Progenitor cell of endocrine pancreas (in vitro differentiated cells): ENCODE measurements around the gene BICC1. TPM values are rescaled to one million over a fixed set of nuclear protein-coding genes. Genes with fewer than 3 reads are reported as not detected.

Experiments used
- DNase-seq: peaks from one replicate; pipeline ENCODE4 v3.0.0; 2021; ENCODE audit warnings: low spot score; ENCODE audit not compliant: unreplicated experiment
- H3K27ac Mint-ChIP-seq: 2 replicates; pipeline ENCODE4 v1.8.0; 2021; ENCODE audit warnings: mild to moderate bottlenecking, moderate library complexity, mixed read lengths
- H3K27me3 Mint-ChIP-seq: 2 replicates; pipeline ENCODE4 v1.8.0; 2021; ENCODE audit warnings: mixed read lengths
- H3K36me3 Mint-ChIP-seq: 2 replicates; pipeline ENCODE4 v1.8.0; 2022; ENCODE audit warnings: mixed read lengths; ENCODE audit not compliant: insufficient read depth
- H3K4me1 Mint-ChIP-seq: 2 replicates; pipeline ENCODE4 v1.8.0; 2021; ENCODE audit warnings: low read depth, mixed read lengths
- H3K4me3 Mint-ChIP-seq: 2 replicates; pipeline ENCODE4 v1.8.0; 2021; ENCODE audit warnings: low read depth, mild to moderate bottlenecking, moderate library complexity, mixed read lengths
- H3K9me3 Mint-ChIP-seq: 2 replicates; pipeline ENCODE4 v1.8.0; 2021; ENCODE audit warnings: low read depth, mixed read lengths
- total RNA-seq: library from RNA; stranded (reverse); gene quantifications from 2 replicates; pipeline ENCODE4 v1.2.1, GENCODE V29; 2021
- TF ChIP-seq, protein P1 (sequence below): fragments of 200-600 bp; sonication (generic); IDR thresholded peaks from one replicate; pipeline ENCODE4 v1.5.0; 2021; ENCODE audit warnings: antibody characterized with exemption, mild to moderate bottlenecking; ENCODE audit not compliant: unreplicated experiment

Gene BICC1
- total RNA-seq, 1 donor from 2014 or later = 4.9 TPM

DNA sequence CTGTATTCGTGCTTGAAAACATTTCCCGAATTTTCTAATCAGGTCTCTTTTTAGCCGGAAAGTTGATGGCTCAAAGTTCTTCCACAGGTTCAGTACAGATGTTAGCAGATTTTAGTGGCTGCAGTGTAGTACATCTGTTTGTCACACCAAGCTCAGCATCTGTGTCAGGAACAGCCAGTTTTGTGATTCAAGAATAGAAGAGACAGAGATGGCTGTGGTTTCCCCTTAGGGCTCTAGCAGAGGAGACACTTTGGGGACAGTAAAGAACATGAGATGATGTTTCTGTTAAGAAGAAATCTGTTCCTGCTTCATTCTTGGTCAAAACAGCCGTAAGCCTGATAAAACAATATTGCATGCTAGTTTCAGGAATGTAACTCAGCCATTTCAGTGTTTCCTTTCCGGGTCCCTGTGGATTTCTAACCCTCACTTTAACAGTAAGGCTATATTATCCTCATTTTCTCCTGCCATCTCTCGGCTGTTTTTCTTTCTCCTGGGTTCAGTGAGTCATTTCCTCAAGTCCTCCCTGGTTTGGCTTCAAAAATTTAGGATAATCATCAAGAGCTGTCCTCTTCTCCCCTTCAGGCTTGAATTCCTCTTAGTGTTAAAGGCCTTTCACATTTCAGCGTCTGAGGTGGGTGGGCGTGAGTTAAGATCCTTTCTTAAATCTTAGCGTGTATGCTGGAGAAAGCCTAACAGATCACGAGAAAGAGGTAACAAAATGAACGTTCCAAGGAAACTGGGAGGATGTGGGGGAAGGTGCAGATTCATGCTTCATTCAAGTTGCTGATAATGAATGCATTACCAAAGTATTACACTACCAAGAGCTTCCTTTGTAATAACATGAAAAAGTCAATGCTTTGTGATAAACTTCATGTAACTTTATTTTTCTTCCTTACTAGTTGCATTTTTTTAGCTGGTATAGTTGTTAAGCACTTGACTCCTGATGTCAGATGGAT, 37.1 kb upstream of the BICC1 start:
- Mint-ChIP-seq H3K9me3 (no peaks in the 10 kb centered on the region), H3K27ac (no peak overlapping the region), H3K4me1 (no peaks in the 10 kb centered on the region), H3K4me3 (no peak overlapping the region), H3K27me3 (peaks cover 24% of the 10 kb centered on the region), H3K36me3 (no peaks in the 10 kb centered on the region)
- TF ChIP-seq, protein P1, sequence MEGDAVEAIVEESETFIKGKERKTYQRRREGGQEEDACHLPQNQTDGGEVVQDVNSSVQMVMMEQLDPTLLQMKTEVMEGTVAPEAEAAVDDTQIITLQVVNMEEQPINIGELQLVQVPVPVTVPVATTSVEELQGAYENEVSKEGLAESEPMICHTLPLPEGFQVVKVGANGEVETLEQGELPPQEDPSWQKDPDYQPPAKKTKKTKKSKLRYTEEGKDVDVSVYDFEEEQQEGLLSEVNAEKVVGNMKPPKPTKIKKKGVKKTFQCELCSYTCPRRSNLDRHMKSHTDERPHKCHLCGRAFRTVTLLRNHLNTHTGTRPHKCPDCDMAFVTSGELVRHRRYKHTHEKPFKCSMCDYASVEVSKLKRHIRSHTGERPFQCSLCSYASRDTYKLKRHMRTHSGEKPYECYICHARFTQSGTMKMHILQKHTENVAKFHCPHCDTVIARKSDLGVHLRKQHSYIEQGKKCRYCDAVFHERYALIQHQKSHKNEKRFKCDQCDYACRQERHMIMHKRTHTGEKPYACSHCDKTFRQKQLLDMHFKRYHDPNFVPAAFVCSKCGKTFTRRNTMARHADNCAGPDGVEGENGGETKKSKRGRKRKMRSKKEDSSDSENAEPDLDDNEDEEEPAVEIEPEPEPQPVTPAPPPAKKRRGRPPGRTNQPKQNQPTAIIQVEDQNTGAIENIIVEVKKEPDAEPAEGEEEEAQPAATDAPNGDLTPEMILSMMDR = no peak
- DNase-seq = no peak

DNA sequence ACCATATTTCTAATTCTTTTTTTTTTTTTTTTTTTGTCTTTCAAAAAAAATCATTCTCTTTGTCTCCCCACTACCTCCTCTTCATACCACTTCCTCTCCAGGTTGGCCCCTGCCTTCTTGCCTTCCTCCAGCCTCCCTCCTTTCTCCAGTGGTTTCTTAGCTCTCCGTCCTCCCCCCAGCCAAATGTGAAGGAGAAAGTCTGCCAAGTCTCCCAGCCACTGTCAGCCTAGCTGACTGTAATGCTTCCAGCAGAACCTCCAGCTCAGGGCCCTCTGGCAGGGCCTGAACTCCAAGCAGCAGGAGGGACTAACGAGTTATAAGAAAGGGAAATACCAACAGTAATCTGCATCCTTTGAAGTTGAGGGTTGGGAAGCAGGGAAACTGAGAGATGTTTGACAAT, 35.5 kb upstream of the BICC1 start:
- Mint-ChIP-seq H3K27me3 (peaks cover 19% of the 10 kb centered on the region), H3K4me3 (no peak overlapping the region), H3K9me3 (no peaks in the 10 kb centered on the region), H3K36me3 (no peaks in the 10 kb centered on the region), H3K27ac (no peak overlapping the region), H3K4me1 (no peaks in the 10 kb centered on the region)
- TF ChIP-seq, protein P1 = no peak
- no peak for DNase-seq

DNA sequence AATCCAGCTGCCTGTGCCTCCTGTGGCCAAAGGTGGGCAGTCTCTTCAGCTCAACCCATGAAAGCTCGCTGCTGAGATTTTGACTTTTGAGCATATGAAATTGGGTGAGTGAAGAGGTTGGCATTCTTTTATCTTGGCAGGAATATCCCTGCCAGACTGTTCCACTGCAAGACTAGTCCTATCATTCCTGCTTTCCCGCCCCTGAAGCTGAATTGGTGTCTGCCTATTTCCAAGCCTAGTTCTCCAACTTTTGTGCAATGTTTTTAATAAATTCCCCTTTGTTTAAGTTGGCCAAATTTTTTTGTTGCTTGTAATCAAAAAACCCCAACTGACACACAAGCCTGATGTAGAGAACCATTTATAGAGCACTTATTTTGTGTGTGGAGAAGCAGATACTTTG, 34.8 kb upstream of the BICC1 start:
- no peaks in the 10 kb centered on the region for H3K9me3 Mint-ChIP-seq
- H3K27ac Mint-ChIP-seq = no peak overlapping the region
- H3K27me3 Mint-ChIP-seq = peaks cover 14% of the 10 kb centered on the region
- no peak for DNase-seq
- TF ChIP-seq, protein P1 = no peak
- no peaks in the 10 kb centered on the region for H3K36me3 Mint-ChIP-seq
- no peaks in the 10 kb centered on the region for H3K4me1 Mint-ChIP-seq
- H3K4me3 Mint-ChIP-seq = no peak overlapping the region

DNA sequence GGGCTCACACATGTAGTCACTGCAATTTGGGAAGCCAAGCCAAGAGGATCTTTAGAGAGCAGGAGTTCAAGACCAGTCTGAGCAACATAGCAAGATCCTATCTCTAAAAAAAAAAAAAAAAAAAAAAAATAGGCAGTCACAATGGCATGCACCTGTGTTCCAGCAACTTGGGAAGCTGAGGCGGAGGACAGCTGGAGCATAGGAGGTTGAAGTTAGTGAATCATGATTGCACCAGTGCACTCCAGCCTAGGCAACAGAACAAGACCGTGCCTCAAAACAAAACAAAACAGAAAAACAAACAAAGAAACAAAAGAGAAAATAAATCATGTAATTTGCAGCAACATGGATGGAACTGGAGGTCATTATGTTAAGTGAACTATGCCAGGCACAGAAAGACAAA, 33.6 kb upstream of the BICC1 start:
- no peaks in the 10 kb centered on the region for H3K9me3 Mint-ChIP-seq
- no peaks in the 10 kb centered on the region for H3K36me3 Mint-ChIP-seq
- TF ChIP-seq, protein P1 = no peak
- no peak for DNase-seq
- peaks cover 13% of the 10 kb centered on the region for H3K27me3 Mint-ChIP-seq
- no peak overlapping the region for H3K4me3 Mint-ChIP-seq
- H3K4me1 Mint-ChIP-seq = no peaks in the 10 kb centered on the region
- H3K27ac Mint-ChIP-seq = no peak overlapping the region

DNA sequence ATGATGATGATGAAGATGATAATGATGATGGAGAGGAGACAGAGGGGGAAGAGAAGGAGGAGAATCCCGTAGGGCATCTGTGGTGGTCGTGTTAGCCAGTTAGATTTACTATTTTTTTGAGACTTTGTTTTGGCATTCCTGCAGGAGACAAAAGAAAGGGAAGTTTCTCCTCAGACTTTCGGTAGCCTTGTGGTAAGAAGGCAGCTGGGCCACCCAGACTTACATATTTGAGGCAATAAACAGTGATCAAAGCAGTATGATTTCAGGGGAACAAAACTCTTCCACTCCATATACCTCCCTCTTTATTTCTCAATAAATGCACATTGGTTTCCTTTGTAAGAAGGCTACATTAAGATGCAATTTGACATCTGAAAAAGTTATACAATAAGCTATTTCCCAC, 32.4 kb upstream of the BICC1 start:
- H3K27me3 Mint-ChIP-seq = peaks cover 13% of the 10 kb centered on the region
- H3K9me3 Mint-ChIP-seq = no peaks in the 10 kb centered on the region
- no peak for DNase-seq
- no peaks in the 10 kb centered on the region for H3K4me1 Mint-ChIP-seq
- TF ChIP-seq, protein P1 = no peak
- no peaks in the 10 kb centered on the region for H3K36me3 Mint-ChIP-seq
- no peak overlapping the region for H3K27ac Mint-ChIP-seq
- H3K4me3 Mint-ChIP-seq = no peak overlapping the region
